Left forelimb (tissue), 1 donor: ENCODE measurements around the gene LRRFIP1.
A peak's percentile ranks its signal among the peaks of the same experiment; 100 is the strongest.

Experiments used
- DNase-seq: peaks from one replicate; pipeline ENCODE4 v3.0.0-alpha.2; 2018; ENCODE audit warnings: low spot score

Gene LRRFIP1

GRCh38 chr2:237701859-237702390 lies 74.5 kb downstream of the LRRFIP1 start:
- DNase-seq = no peak

- DNase-seq = no peak
Measured at GRCh38 chr2:237702441-237703391, 75.3 kb downstream of the LRRFIP1 start.

DNA sequence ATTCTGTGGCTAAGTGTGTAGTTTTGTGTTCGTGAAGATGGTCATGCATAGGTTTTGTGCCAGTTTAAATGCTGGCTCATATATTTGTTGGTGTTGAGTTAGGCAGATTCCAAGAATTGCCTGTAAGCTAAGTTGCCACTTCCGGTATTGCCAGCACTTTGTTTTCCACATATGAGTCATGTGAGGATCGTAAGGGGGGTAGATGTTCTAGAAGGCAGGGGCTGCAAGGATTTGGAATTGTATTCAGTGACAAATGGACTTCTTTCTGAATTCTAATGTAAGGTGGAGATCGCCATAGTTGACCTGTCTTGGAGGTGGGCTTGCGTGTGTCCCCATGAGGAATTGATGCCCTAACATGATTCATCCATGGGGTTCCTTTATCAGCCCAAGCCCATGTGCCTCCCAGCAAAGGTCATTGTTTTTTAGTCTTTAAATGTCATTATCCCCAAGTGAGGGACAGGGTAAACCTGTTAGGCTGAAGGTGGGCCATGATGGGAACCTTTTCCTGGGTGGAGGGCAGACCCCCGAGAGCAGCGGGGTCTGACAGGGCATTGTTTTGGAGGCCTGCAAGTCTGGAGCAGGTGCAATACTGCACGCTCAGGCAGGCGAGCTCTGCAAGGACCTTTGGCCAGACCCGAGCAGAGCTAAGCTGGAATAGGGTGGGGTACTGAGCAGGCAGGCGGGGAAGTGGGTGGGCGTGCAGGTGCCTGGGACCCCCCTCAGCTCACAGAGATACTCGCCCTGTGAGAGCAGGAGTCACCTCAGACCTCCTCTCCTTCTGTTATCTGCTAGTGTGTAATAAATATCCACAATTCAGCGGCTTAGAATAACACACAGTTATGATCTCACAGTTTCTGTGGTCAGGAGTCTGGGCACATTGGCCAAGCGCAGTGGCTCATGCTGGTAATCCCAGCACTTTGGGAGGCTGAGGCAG lies 77.4 kb downstream of the LRRFIP1 start:
- DNase-seq = no peak

DNA sequence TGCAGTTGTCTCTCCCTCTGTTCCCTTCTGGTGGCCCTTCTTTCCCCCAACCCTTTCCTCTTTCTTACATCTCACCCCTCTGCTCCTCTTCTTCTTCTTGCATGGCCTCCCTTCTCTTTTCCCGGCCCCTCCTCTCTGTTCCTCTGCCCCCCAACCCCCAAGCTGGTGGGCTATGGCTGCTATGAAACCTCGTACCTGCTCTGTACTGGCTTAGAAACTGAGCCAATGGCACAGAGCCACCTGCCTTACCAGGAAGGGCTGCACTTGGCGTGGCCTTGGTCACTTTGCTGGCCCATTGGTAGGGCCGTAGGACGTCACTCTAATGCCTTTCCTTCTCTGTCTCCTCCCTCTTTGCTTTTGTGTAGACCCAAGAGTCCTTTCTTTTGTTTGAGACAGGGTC lies 78.9 kb downstream of the LRRFIP1 start:
- DNase-seq = no peak

DNA sequence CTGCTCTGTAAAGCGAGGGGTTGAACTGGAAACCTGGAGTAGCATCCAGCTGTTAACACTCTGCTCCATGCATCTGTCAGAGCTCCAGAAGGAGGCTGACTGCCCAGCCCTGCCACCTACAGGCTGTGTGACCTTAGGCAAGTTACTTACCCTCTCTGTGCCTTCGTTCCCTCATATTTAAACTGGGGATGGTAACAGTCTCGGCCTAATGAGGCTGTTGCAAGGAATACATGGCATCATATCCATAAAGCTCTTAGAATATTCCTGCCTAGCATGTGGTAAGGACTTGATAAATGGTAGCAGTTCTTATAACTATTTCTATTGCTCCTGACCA lies 80.6 kb downstream of the LRRFIP1 start:
- DNase-seq = no peak

GRCh38 chr2:237708491-237708890 lies 81.1 kb downstream of the LRRFIP1 start:
- DNase-seq = no peak

DNA sequence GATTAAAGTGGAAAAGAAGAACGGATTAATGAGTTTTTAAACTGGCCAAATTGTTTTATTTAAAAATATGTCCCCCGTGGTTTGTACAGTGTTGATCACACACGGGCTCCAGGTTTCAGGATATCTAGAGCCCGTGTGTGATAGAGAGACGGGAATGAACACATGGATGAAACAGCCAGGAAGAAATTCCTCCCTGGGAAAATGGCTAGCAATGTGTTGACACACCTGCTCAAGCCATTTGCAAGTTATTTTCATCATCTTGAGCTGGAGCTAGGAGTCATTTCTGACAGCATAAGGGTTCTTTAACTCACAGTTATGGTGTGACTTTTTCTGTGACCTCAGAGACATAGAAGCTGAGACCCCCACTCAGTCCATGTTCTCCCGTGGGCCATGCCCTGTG lies 81.6 kb downstream of the LRRFIP1 start:
- no peak for DNase-seq

DNA sequence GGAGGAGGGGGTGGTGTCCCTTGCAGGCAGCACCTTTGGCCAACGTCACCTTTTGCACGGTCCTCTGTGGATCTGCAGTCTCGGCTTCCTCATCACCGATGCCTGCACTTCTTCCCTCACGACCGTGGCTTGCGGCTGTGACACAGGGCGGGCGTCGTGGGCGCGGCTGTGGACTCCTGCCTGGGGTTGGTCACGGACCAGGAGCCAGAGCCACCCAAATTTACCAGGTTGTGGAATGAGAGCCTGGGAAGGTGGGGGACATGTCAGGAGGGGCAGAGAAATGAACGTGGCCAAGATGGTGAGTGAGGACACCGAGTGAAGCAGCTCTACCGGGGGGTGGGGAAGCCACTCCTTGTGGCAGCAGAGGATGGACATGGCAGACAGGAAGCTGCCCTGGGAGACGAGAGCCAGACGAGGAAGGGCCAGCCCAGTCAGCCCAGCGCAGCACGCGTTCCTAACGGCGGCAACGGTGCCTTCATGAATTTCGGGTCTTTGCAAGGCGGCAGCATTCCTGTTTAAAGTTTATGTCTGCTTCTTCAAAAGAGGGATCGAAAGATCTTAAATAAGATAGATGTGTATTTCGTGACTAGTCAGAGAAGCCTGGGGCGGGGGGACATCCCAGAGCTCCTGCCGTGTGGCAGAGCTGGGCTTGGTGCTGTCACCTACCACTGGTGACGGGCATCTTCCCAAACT lies 84.2 kb downstream of the LRRFIP1 start:
- no peak for DNase-seq

DNA sequence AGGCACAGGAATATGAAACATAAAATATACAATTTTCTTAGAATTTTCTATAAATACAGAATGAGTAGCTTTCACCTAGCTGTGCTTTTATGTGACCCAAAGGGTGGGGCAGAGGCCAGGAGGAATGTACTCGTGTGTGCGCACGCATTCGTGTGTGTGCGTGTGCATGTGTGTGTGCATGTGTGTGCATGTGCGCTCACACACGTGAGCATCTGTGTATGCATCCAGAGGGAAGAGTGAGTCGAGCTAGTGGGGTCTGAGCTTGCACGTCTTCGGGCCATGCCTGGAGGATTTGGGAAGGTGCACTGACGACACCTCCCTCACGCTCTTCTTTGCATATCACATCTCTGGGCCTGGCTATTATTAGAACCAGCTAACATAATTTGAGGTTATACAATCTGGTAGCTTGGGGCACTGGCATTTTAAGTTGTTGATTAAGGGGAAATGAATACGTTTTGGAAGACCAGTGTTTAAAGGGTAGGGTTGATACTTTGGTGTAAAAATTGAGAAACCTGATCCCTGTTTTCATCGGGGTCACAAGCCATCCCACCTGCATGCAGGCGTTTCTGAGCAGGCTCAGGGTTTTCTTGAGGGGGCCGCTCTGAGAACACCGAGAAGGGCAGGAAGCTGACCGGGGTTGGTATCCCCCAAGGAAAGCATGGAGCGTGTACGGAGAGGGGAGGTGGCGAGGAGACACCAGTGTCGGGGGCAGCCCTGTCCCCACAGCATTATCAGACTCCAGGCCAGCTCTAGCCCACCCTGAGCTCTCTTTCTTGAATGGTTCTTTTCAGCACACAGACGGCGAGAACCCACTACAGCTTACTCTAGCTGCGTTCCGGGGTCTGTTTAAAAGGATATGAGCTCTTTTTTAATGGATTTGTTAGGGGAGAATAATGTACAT lies 85.3 kb downstream of the LRRFIP1 start:
- DNase-seq = no peak

- no peak for DNase-seq
Measured at GRCh38 chr2:237714690-237715458, 87.5 kb downstream of the LRRFIP1 start.

DNA sequence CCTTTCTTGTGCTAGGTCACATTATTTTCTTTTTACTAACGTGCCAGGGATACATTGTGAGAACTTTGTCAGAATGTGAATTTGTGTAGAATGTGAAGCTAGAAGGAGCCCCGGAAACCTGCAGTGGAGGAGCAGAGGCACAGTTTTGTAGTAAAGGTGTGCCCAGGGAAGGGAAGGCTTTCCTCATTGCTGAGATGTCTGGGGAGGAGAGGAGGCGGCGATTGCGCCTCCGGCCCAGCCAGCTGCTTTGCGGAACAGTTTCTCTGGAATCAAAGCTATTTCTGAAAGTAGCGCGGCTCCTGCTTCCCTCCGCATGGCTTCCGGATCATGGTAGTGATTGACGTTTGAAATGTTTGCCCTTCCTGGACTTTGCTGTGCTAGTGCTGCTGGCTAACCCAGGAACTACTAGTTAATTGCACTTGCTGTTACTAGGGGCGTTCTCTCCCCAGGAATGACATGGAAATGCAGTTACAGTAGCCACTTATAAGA lies 88.1 kb downstream of the LRRFIP1 start:
- DNase-seq = no peak

- DNase-seq = no peak
Measured at GRCh38 chr2:237716011-237716410, 88.6 kb downstream of the LRRFIP1 start.

GRCh38 chr2:237717366-237718276 lies 90.2 kb downstream of the LRRFIP1 start:
- no peak for DNase-seq

DNA sequence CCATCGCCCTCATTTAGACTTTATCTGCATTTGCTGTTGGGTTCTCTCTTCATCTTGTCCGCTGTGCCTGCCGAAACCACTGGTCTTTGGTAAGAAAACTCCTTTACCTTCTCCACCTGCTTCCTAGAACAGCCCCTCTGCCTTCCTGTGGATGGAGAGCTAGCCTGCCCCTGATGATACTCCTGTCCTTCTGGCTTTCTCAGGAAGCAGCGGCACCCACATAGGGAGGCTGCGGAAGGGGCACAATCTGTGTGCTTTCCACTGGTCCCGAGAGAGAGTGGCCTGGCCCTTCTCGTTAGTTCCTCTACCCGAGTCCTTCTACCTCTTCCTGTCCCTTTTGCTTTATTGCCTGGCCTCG lies 90.9 kb downstream of the LRRFIP1 start:
- DNase-seq = no peak

DNA sequence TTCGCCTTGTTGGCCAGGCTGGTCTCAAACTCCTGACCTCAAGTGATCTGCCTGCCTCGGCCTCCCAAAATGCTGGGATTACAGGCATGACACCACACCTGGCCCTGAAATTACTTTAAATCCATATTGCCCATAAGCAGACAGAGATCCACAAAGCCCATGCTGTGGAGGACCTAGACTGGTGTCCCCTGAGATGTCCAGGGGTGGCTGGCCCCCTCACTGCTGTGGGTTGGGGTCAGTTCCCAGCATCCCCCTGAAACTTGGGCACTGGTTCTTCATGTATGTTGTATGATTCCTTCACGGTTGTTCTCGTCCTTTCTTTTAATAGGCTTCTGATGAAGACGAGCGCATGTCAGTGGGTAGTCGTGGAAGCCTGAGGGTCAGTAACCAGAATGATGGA lies 93.1 kb downstream of the LRRFIP1 start:
- peak; percentile 46 for DNase-seq

GRCh38 chr2:237720957-237721356 lies 93.6 kb downstream of the LRRFIP1 start:
- DNase-seq = no peak

GRCh38 chr2:237721458-237721857 lies 94.1 kb downstream of the LRRFIP1 start:
- no peak for DNase-seq

DNA sequence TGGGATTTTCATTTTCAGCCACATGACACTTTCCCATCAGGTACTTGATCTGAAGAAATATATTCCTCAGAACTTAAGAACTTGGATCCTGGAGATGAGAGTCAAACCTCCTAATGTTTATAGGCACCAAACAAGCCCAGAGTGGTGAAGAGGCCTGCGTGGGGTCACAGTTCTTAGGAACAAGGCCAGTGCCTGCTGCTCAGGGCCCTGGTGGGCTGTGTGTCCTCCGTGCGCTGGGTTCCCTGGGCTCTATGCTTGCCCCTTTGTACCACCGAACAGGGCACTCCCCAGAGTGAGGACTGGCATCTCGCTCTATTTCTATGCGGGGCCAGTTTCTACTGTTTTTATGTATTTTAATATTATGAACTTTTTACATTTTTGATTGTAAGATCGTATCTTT lies 95.2 kb downstream of the LRRFIP1 start:
- no peak for DNase-seq

DNA sequence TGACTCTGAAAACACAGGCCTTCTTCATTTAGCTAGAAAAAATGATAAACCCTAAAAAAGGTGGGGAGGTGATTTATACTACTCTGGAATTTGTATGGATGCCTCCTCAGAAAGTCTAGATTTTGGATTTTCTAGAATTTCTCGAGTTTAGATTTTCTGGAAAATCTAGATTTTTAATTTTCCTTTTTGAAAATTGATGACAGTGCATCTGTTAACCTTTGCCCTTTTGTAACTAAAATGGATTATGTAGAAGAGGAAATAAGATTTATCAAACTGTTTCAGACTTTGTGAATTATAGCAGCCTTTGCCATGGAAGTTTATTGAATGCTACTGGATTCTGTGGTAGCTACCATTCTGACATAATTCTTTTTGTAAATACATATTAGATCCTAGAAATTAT lies 95.6 kb downstream of the LRRFIP1 start:
- DNase-seq = no peak
